NB4 (cell line): Measurements from ENCODE around the gene INF2.

ENCODE experiments used
- DNase-seq: peaks from one replicate; pipeline ENCODE4 v3.0.0; 2010; ENCODE audit warnings: low read depth
- H3K4me3 ChIP-seq: one replicate; pipeline ENCODE4 v1.5.1; 2011; ENCODE audit warnings: mild to moderate bottlenecking, low read depth, low read length, moderate library complexity
- CTCF ChIP-seq: IDR thresholded peaks from one replicate; pipeline ENCODE4 v1.5.1; 2012; ENCODE audit warnings: low read depth, low read length
- MAX ChIP-seq: IDR thresholded peaks from 2 replicates; pipeline ENCODE4 v1.6.1; 2011; ENCODE audit warnings: low read depth, low read length
- MYC ChIP-seq: IDR thresholded peaks from 2 replicates; pipeline ENCODE4 v1.6.1; 2011; ENCODE audit warnings: low read depth, low read length
- POLR2A ChIP-seq: IDR thresholded peaks from 2 replicates; pipeline ENCODE4 v1.6.1; 2011; ENCODE audit warnings: mild to moderate bottlenecking; ENCODE audit not compliant: insufficient read length; ENCODE audit errors: extremely low read depth

Gene INF2

GRCh38 chr14:104678901-104679705 lies 10.3 kb upstream of the INF2 start:
- TF ChIP-seq MAX (no peak), POLR2A (no peak), CTCF (no peak), MYC (no peak)
- H3K4me3 ChIP-seq = no peak overlapping the region
- DNase-seq = no peak

GRCh38 chr14:104680056-104680805 lies 9.2 kb upstream of the INF2 start:
- TF ChIP-seq CTCF (no peak), POLR2A (no peak), MAX (no peak), MYC (no peak)
- peak; percentile 67 for DNase-seq
- H3K4me3 ChIP-seq = no peak overlapping the region

GRCh38 chr14:104680806-104681688 lies 8.4 kb upstream of the INF2 start:
- no peak overlapping the region for H3K4me3 ChIP-seq
- TF ChIP-seq MAX = peak; percentile 85
- no peak for TF ChIP-seq MYC
- TF ChIP-seq CTCF = peak; percentile 33
- peak; percentile 70 for DNase-seq

GRCh38 chr14:104681689-104682074 lies 7.7 kb upstream of the INF2 start:
- DNase-seq = no peak
- no peak overlapping the region for H3K4me3 ChIP-seq
- TF ChIP-seq CTCF (no peak), MAX (no peak), POLR2A (no peak), MYC (no peak)

- DNase-seq = no peak
- no peak overlapping the region for H3K4me3 ChIP-seq
- TF ChIP-seq MAX (no peak), CTCF (no peak), MYC (no peak), POLR2A (no peak)
Measured at GRCh38 chr14:104682107-104682593, 7.3 kb upstream of the INF2 start.
